ENCODE measurements around the gene CYP2C19. TPM values are rescaled to one million over a fixed set of nuclear protein-coding genes. Genes with fewer than 3 reads are reported as not detected.

Gene CYP2C19
- total RNA-seq, 1 donor from 2014 or later = not detected

DNA sequence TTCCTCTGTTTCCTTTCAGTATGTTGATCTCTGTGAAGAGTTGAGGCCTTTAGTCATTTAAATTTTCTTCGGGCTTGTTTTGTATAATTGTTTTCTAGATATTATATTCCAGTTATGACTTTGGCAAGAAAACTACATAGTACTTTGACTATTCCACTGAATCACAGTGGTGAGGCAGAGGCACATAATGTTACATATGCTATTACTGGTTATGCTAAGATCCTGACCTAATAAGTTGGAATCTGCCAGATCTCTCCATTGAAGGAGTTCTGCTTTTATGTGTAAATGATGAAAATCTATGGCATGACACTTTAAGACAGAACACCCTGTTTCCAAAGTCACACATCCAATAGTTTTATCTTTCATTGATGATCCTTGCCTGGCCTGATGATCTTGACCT lies 83.7 kb downstream of the CYP2C19 start:
- Mint-ChIP-seq H3K27me3 (ENCODE audit: unreplicated experiment) (no peaks in the 10 kb centered on the region), H3K4me1 (ENCODE audit: unreplicated experiment) (peaks cover 4% of the 10 kb centered on the region), H3K9me3 (ENCODE audit: unreplicated experiment) (no peaks in the 10 kb centered on the region), H3K27ac (ENCODE audit: unreplicated experiment) (no peak overlapping the region), H3K36me3 (ENCODE audit: low read depth, unreplicated experiment) (no peaks in the 10 kb centered on the region), H3K4me3 (ENCODE audit: unreplicated experiment) (no peak overlapping the region)
- TF ChIP-seq, protein P1, sequence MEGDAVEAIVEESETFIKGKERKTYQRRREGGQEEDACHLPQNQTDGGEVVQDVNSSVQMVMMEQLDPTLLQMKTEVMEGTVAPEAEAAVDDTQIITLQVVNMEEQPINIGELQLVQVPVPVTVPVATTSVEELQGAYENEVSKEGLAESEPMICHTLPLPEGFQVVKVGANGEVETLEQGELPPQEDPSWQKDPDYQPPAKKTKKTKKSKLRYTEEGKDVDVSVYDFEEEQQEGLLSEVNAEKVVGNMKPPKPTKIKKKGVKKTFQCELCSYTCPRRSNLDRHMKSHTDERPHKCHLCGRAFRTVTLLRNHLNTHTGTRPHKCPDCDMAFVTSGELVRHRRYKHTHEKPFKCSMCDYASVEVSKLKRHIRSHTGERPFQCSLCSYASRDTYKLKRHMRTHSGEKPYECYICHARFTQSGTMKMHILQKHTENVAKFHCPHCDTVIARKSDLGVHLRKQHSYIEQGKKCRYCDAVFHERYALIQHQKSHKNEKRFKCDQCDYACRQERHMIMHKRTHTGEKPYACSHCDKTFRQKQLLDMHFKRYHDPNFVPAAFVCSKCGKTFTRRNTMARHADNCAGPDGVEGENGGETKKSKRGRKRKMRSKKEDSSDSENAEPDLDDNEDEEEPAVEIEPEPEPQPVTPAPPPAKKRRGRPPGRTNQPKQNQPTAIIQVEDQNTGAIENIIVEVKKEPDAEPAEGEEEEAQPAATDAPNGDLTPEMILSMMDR (IDR thresholded peaks at IDR 0.05; ENCODE audit: unreplicated experiment) = no peak
- DNase-seq (ENCODE audit: low spot score) = no peak

DNA sequence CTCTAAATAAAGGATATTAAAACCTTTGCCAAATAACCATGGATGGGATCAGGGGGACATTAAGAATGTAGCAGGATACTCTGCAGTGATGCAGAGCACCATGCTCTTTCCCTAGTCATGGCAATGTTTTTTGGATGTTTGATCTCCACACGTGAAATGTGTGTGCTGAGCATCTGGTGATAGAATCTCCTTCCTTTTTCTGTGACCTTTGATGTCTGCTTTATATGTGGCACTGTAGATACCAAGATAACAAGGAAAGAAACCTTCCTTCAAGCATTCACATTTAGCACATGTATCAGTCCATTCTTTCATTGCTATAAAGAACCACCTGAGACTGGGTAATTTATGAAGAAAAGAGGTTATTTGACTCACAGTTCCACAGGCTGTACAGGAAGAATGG lies 88.3 kb downstream of the CYP2C19 start:
- TF ChIP-seq, protein P1 (IDR thresholded peaks at IDR 0.05; ENCODE audit: unreplicated experiment) = no peak
- Mint-ChIP-seq H3K27me3 (ENCODE audit: unreplicated experiment) (no peaks in the 10 kb centered on the region), H3K36me3 (ENCODE audit: low read depth, unreplicated experiment) (no peaks in the 10 kb centered on the region), H3K9me3 (ENCODE audit: unreplicated experiment) (no peaks in the 10 kb centered on the region), H3K4me3 (ENCODE audit: unreplicated experiment) (no peak overlapping the region), H3K4me1 (ENCODE audit: unreplicated experiment) (peaks cover 4% of the 10 kb centered on the region), H3K27ac (ENCODE audit: unreplicated experiment) (no peak overlapping the region)
- DNase-seq (ENCODE audit: low spot score) = no peak

DNA sequence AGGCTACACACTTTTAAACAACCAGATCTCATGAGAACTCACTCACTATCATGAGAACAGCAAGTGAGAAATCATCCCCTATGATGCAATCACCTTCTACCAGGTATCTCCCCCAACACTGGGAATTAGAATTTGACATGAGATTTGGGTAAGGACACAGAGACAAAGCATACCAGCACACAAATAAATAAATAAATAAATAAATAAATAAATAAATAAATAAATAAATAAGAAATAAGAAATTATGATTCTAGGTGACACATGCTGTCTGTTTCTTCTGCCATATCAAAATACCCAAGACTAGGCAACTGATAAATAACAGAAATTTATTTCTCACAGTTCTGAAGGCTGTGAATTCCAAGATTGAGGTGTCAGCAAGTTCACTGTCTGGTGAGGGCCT lies 88.8 kb downstream of the CYP2C19 start:
- no peak overlapping the region for H3K27ac Mint-ChIP-seq (ENCODE audit: unreplicated experiment)
- H3K36me3 Mint-ChIP-seq (ENCODE audit: low read depth, unreplicated experiment) = no peaks in the 10 kb centered on the region
- H3K4me1 Mint-ChIP-seq (ENCODE audit: unreplicated experiment) = peaks cover 4% of the 10 kb centered on the region
- no peak overlapping the region for H3K4me3 Mint-ChIP-seq (ENCODE audit: unreplicated experiment)
- no peaks in the 10 kb centered on the region for H3K9me3 Mint-ChIP-seq (ENCODE audit: unreplicated experiment)
- no peaks in the 10 kb centered on the region for H3K27me3 Mint-ChIP-seq (ENCODE audit: unreplicated experiment)
- TF ChIP-seq, protein P1 (IDR thresholded peaks at IDR 0.05; ENCODE audit: unreplicated experiment) = no peak
- DNase-seq (ENCODE audit: low spot score) = no peak

DNA sequence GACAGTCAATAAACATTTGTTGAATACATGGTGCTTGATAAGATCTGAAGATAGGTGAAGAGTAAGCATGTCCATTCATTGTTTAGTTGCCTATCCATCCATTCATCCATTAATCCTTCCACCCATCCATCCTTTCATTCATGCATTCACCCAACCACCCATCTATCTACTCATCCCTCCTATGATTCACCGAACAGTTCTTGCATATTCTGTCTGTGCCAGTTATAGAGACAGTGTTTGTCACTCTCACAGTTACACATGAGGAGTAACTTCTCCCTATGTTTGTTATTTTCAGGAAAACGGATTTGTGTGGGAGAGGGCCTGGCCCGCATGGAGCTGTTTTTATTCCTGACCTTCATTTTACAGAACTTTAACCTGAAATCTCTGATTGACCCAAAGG lies 90.0 kb downstream of the CYP2C19 start:
- Mint-ChIP-seq H3K4me3 (ENCODE audit: unreplicated experiment) (no peak overlapping the region), H3K27me3 (ENCODE audit: unreplicated experiment) (no peaks in the 10 kb centered on the region)

DNA sequence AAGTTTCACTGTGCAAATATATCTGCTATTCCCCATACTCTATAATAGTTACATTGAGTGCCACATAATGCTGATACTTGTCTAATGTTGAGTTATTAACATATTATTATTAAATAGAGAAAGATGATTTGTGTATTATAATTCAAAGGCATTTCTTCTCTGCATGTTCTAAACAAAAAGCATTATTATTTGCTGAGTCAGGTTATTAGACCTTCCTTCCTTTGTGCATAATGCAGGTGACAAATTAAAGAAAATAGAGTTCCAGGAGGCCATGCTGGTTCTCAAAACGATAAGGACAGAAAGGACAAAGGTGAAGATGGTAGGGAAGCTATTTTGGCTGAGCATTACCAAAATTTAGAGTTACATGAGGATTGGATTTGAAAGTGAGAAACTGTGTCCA lies 90.6 kb downstream of the CYP2C19 start:
- DNase-seq (ENCODE audit: low spot score) = no peak
- H3K27me3 Mint-ChIP-seq (ENCODE audit: unreplicated experiment) = no peaks in the 10 kb centered on the region
- TF ChIP-seq, protein P1 (IDR thresholded peaks at IDR 0.05; ENCODE audit: unreplicated experiment) = no peak
- H3K9me3 Mint-ChIP-seq (ENCODE audit: unreplicated experiment) = no peaks in the 10 kb centered on the region
- H3K36me3 Mint-ChIP-seq (ENCODE audit: low read depth, unreplicated experiment) = no peaks in the 10 kb centered on the region
- no peak overlapping the region for H3K4me3 Mint-ChIP-seq (ENCODE audit: unreplicated experiment)
- peaks cover 4% of the 10 kb centered on the region for H3K4me1 Mint-ChIP-seq (ENCODE audit: unreplicated experiment)
- H3K27ac Mint-ChIP-seq (ENCODE audit: unreplicated experiment) = no peak overlapping the region

More for the DNA sequence above, 90.0 kb downstream of the CYP2C19 start:
- H3K36me3 Mint-ChIP-seq (ENCODE audit: low read depth, unreplicated experiment) = no peaks in the 10 kb centered on the region
- TF ChIP-seq, protein P1 (IDR thresholded peaks at IDR 0.05; ENCODE audit: unreplicated experiment) = no peak
- no peak for DNase-seq (ENCODE audit: low spot score)
- H3K9me3 Mint-ChIP-seq (ENCODE audit: unreplicated experiment) = no peaks in the 10 kb centered on the region
- H3K4me1 Mint-ChIP-seq (ENCODE audit: unreplicated experiment) = peaks cover 4% of the 10 kb centered on the region
- H3K27ac Mint-ChIP-seq (ENCODE audit: unreplicated experiment) = no peak overlapping the region
